Thyroid gland (tissue), 4 donors: ENCODE measurements around the gene CD96. TPM values are rescaled to one million over a fixed set of nuclear protein-coding genes. Genes with fewer than 3 reads are reported as not detected.

Experiments used
- DNase-seq, 2 donors: peaks; one replicate each; pipeline ENCODE4 v3.0.0-alpha.2; 2019
- H3K27ac ChIP-seq, 3 donors: fragments of 200-600 bp; sonication (generic); 1 replicate in 2 of 3; 2 replicates in 1 of 3; pipeline ENCODE4 v1.5.1; 2016 to 2019; ENCODE audit warnings: mild to moderate bottlenecking in 1 of 3, moderate library complexity in 1 of 3
- H3K27me3 ChIP-seq: fragments of 200-600 bp; sonication (generic); one replicate; pipeline ENCODE4 v1.5.1; 2019
- H3K36me3 ChIP-seq, 2 donors: fragments of 200-600 bp; sonication (generic); one replicate each; pipeline ENCODE4 v1.5.1; 2016 to 2019
- H3K4me1 ChIP-seq, 2 donors: fragments of 200-600 bp; sonication (generic); one replicate each; pipeline ENCODE4 v1.5.1; 2017 to 2019
- H3K4me3 ChIP-seq, 3 donors: fragments of 200-600 bp; sonication (generic); replicated peaks in 1 of 3; 1 replicate in 2 of 3; 2 replicates in 1 of 3; pipeline ENCODE4 v1.5.1; 2016; ENCODE audit warnings: mild to moderate bottlenecking in 1 of 3
- H3K9me3 ChIP-seq: fragments of 200-600 bp; sonication (generic); one replicate; pipeline ENCODE4 v1.5.1; 2017
- POLR2A ChIP-seq, 2 donors: fragments of 450-650 bp; IDR thresholded peaks; one replicate each; pipeline ENCODE4 v1.6.1; 2017; ENCODE audit warnings: antibody characterized with exemption in 2 of 2, mild to moderate bottlenecking in 2 of 2, moderate library complexity in 1 of 2
- WGBS, 2 donors: methylation state at CpG; one replicate each; pipeline ENCODE4 v1.1.5; 2017; 5-methylcytosine and 5-hydroxymethylcytosine counted together
- intact Hi-C: fragments of 100-400 bp; cut with DNase I; formaldehyde crosslinking; loops from one replicate; pipeline ENCODE4 v1.15.1; 2023
- total RNA-seq, 4 donors: library from RNA; depleted of rRNA; stranded (reverse); fragments of >200 nt; gene quantifications; one replicate each; pipeline ENCODE4 v1.2.3, GENCODE V29; 2016
- TF ChIP-seq, protein P1 (sequence below), 6 experiments: fragments of 200-600 bp in 3 of 6; fragments of 450-650 bp in 3 of 6; sonication (generic) in 3 of 6; IDR thresholded peaks; one replicate each; pipeline ENCODE4 v1.5.1; 2016 to 2019; ENCODE audit warnings: antibody characterized with exemption in 6 of 6, mild to moderate bottlenecking in 2 of 6, inconsistent platforms in 1 of 6, moderate library complexity in 1 of 6

Gene CD96
- total RNA-seq, 4 donors from 2014 or later = 2.8 to 4.6 (median 3.7) TPM

- H3K36me3 ChIP-seq = no peaks in the 10 kb centered on the region
- peaks cover 0 to 6% of the 10 kb centered on the region in 2 donors for H3K4me1 ChIP-seq
- intact Hi-C loops = no loop called here
- DNase-seq = no peak
- H3K27ac ChIP-seq = no peak overlapping the region
- 71 to 85% methylated on average over 3 of the region's 3 CpGs for WGBS, 2 donors
- TF ChIP-seq POLR2A (IDR thresholded peaks at IDR 0.05) = no peak
- TF ChIP-seq, protein P1, sequence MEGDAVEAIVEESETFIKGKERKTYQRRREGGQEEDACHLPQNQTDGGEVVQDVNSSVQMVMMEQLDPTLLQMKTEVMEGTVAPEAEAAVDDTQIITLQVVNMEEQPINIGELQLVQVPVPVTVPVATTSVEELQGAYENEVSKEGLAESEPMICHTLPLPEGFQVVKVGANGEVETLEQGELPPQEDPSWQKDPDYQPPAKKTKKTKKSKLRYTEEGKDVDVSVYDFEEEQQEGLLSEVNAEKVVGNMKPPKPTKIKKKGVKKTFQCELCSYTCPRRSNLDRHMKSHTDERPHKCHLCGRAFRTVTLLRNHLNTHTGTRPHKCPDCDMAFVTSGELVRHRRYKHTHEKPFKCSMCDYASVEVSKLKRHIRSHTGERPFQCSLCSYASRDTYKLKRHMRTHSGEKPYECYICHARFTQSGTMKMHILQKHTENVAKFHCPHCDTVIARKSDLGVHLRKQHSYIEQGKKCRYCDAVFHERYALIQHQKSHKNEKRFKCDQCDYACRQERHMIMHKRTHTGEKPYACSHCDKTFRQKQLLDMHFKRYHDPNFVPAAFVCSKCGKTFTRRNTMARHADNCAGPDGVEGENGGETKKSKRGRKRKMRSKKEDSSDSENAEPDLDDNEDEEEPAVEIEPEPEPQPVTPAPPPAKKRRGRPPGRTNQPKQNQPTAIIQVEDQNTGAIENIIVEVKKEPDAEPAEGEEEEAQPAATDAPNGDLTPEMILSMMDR (IDR thresholded peaks at IDR 0.05) = no peak
- no peak overlapping the region for H3K4me3 ChIP-seq
- no peaks in the 10 kb centered on the region for H3K27me3 ChIP-seq
- H3K9me3 ChIP-seq = no peaks in the 10 kb centered on the region
These were observed 606 bp upstream of the CD96 start for GRCh38 chr3:111541391-111541790.

- intact Hi-C loops = no loop called here
- Histone ChIP-seq H3K4me1 (peaks cover 0 to 6% of the 10 kb centered on the region in 2 donors), H3K27ac (no peak overlapping the region), H3K27me3 (no peaks in the 10 kb centered on the region), H3K9me3 (no peaks in the 10 kb centered on the region), H3K36me3 (no peaks in the 10 kb centered on the region), H3K4me3 (no peak overlapping the region)
- no peak for DNase-seq
- TF ChIP-seq, protein P1 (IDR thresholded peaks at IDR 0.05) = no peak
- TF ChIP-seq POLR2A (IDR thresholded peaks at IDR 0.05) = no peak
- 85 to 88% methylated on average over 4 of the region's 4 CpGs for WGBS, 2 donors
These were observed 759 bp downstream of the CD96 start for GRCh38 chr3:111542611-111543300.

- Histone ChIP-seq H3K9me3 (no peaks in the 10 kb centered on the region), H3K27me3 (no peaks in the 10 kb centered on the region), H3K36me3 (no peaks in the 10 kb centered on the region), H3K4me1 (no peaks in the 10 kb centered on the region), H3K27ac (no peak overlapping the region), H3K4me3 (no peak overlapping the region)
- no peak for DNase-seq
- WGBS, 2 donors = 72 to 89% methylated on average over 2 of the region's 2 CpGs
- intact Hi-C loops = no loop called here
- no peak for TF ChIP-seq POLR2A (IDR thresholded peaks at IDR 0.05)
- TF ChIP-seq, protein P1 (IDR thresholded peaks at IDR 0.05) = no peak
These were observed 3.4 kb downstream of the CD96 start for GRCh38 chr3:111545349-111545748.

DNA sequence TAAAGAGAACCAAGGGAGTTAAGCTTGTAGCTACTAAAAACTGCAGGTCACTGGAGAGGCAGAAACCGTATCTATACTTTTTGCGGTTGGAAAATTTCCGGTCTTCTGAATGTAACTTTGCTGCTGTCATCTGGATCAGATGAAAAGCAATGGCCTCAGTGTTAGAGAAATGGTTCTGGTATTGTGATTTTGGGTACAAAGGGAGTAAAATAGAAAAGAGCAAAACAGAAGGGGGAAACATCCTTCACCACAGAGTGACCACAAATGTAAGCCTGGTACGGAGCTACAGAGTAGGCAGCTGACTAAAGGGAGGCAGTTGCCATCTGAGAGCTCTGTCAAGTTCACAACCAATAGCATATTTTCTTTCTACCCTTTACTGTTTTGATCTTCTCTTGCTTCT is 5.6 kb downstream of the CD96 start:
- H3K9me3 ChIP-seq = no peaks in the 10 kb centered on the region
- no peaks in the 10 kb centered on the region for H3K4me1 ChIP-seq
- no peak for DNase-seq
- WGBS, 2 donors = 80 to 92% methylated on average over 4 of the region's 4 CpGs
- intact Hi-C loops = no loop called here
- TF ChIP-seq, protein P1 (IDR thresholded peaks at IDR 0.05) = no peak
- TF ChIP-seq POLR2A (IDR thresholded peaks at IDR 0.05) = no peak
- H3K36me3 ChIP-seq = no peaks in the 10 kb centered on the region
- no peaks in the 10 kb centered on the region for H3K27me3 ChIP-seq
- H3K27ac ChIP-seq = peak overlapping the region in 1 of 3 donors; percentile 4
- H3K4me3 ChIP-seq = no peak overlapping the region

DNA sequence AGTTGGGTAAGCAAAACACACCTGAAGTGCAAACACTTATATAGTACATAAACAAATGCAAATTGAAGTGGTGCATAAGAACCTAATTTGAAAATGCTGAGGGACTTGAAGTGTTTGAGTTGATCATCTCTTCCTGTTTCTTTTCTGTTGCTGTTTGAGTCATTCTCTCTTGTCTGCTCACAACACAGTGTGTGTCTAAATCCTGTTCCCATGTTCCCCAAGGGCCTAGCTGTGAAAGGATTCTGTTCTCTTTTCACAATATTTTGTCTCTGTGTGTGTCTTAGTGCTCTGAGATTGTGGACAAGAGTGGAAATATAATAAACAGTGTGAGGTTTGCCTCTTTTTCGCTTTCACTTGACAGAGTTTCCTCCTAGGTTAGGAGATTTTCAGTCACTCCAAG is 6.1 kb downstream of the CD96 start:
- intact Hi-C loops = no loop called here
- 88 to 91% methylated on average over 1 of the region's 1 CpG for WGBS, 2 donors
- no peaks in the 10 kb centered on the region for H3K36me3 ChIP-seq
- H3K27ac ChIP-seq = peak overlapping the region in 1 of 3 donors; percentile 4
- H3K4me1 ChIP-seq = no peaks in the 10 kb centered on the region
- DNase-seq = no peak
- TF ChIP-seq, protein P1 (IDR thresholded peaks at IDR 0.05) = no peak
- TF ChIP-seq POLR2A (IDR thresholded peaks at IDR 0.05) = no peak
- H3K9me3 ChIP-seq = no peaks in the 10 kb centered on the region
- no peak overlapping the region for H3K4me3 ChIP-seq
- no peaks in the 10 kb centered on the region for H3K27me3 ChIP-seq
